HG03045 (cell line): Measurements from ENCODE around the gene TOX2.

Experiments used
- ATAC-seq: cut with Tn5 transposase; IDR thresholded peaks from one replicate; pipeline ENCODE4 v1.9.1; 2021; ENCODE audit warnings: mild to moderate bottlenecking, moderate library complexity; ENCODE audit not compliant: unreplicated experiment

The TOX2 gene

GRCh38 chr20:43994486-43995100 lies 79.9 kb downstream of the TOX2 start:
- no peak for ATAC-seq

- ATAC-seq: no peak
Measured at GRCh38 chr20:43995645-43996044, 81.0 kb downstream of the TOX2 start.

GRCh38 chr20:43996240-43996930 lies 81.7 kb downstream of the TOX2 start:
- no peak for ATAC-seq

- ATAC-seq: no peak
Measured at GRCh38 chr20:43999848-44000247, 85.2 kb downstream of the TOX2 start.

GRCh38 chr20:44001667-44002596 lies 87.3 kb downstream of the TOX2 start:
- ATAC-seq: peak; percentile 77

- no peak for ATAC-seq
Measured at GRCh38 chr20:44002861-44003260, 88.2 kb downstream of the TOX2 start.

GRCh38 chr20:44003609-44004008 lies 89.0 kb downstream of the TOX2 start:
- no peak for ATAC-seq

- ATAC-seq: no peak
Measured at GRCh38 chr20:44004306-44004915, 89.8 kb downstream of the TOX2 start.

GRCh38 chr20:44005661-44006060 lies 91.0 kb downstream of the TOX2 start:
- no peak for ATAC-seq

GRCh38 chr20:44006126-44006525 lies 91.5 kb downstream of the TOX2 start:
- no peak for ATAC-seq

GRCh38 chr20:44006578-44006977 lies 91.9 kb downstream of the TOX2 start:
- ATAC-seq: no peak

- no peak for ATAC-seq
Measured at GRCh38 chr20:44008806-44009678, 94.4 kb downstream of the TOX2 start.

- no peak for ATAC-seq
Measured at GRCh38 chr20:44009679-44009992, 95.0 kb downstream of the TOX2 start.

- no peak for ATAC-seq
Measured at GRCh38 chr20:44010162-44010704, 95.6 kb downstream of the TOX2 start.

- ATAC-seq: no peak
Measured at GRCh38 chr20:44011251-44011940, 96.7 kb downstream of the TOX2 start.

- no peak for ATAC-seq
Measured at GRCh38 chr20:44012466-44013226, 98.0 kb downstream of the TOX2 start.

- no peak for ATAC-seq
Measured at GRCh38 chr20:44014807-44015732, 100.4 kb downstream of the TOX2 start.

GRCh38 chr20:44015733-44016103 lies 101.1 kb downstream of the TOX2 start:
- no peak for ATAC-seq
